ENCODE measurements around the gene SUV39H1.

SUV39H1 gene

DNA sequence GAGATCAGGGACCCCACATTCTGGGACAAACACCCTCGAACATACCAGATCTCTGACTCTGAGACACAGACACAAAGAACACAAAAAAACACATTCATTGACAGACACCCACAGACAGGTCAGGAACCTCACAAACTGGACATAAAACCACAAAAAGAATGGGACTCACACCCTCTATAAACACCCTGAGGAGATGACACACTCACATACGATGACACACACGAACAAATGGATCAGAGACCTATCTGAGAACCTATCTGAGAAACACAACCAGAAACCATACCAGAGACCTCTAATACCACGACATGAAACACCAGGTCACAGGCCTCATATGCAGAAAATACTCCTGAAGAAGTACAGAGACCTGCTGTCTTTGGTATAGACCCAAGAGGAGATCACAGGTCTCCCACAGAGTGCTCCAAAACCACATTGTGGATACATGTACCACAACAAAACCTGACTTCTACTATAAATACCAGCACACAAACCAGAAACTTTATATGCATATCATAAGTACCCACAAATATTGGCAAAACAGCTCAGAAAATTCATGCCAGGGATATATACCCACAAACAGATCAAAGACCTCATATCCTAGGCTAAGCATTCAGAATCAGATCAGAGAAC, 19.5 kb downstream of the SUV39H1 start:
- no peak for DNase-seq

DNA sequence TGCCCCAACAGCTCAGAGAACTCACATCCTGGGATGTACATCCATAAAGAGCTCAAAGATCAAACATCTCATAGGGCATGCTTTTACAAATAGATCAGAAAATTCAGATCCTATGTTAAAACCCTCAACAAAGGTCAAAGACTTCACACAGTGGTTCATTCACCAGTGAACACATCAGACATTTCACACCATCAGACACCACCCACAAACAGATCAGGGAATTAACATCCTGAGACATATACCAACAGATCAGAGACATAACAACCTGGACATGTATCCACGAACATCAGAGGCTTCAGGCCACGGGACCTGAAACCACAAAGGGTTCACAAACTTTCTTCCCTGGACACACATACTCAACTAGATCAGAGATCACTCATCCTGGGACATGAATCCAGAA, 23.4 kb downstream of the SUV39H1 start:
- DNase-seq, result no peak

DNA sequence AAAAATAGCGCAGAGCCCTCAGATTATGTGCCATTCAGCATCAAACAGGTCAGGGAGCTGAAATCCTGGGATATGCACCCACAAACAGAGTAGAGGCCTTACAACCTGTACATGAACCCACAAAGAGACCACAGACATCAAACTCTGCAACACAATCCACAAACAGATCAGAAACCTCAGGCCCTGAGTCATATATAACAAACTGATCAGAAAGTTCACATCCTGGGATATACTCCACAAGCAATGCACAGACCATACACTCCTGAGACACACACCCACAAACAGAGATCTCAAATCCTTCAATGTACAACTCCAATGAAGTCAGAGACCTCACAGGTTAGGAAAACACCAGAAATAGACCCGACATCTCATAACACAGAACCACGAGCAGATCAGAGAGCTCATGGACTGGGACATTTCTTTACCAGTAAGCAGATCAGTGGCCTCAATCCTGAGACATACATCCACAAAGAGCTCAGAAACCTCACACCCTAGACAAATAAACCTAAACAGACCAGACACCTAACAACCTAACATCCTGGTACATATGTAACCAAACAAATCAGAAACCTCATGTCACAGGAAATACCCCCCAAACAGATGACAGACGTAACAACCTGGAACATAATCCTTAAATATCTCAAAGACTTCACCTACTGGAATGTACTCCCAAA, 24.2 kb downstream of the SUV39H1 start:
- no peak for DNase-seq

DNA sequence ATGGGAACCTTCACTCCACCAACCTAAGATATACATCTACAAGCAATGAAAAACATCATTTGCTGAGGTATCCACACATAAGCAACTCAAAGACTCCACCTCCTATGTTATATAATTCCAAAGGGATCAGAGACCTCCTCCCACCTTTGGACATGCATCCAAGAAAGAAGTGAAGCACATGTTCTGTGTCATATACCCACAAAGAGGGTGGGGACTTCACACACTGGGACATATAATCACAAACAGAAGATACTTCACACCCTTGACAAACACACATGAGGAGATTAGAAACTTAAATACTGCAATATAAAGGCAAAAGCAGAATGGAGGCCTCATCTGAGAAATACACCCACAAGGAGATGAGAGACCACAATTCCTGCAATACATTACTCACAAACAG, 25.4 kb downstream of the SUV39H1 start:
- no peak for DNase-seq

DNA sequence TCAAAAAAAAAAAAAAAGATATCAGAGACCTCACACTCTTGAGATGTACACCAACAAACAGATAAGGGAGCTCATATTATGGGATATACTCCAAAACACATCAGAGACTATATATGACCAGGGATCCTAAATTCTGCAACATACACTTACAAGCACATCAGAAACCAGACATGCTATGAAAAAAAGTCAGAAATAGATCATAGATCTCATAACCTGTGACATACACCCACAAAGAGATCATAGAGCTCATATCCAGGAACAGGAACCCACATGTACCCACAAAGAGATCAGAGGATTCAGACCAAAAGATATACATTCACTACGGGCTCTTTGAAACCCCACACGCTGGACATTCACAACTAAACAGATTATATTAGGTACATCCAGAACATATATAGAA, 30.1 kb downstream of the SUV39H1 start:
- no peak for DNase-seq

DNA sequence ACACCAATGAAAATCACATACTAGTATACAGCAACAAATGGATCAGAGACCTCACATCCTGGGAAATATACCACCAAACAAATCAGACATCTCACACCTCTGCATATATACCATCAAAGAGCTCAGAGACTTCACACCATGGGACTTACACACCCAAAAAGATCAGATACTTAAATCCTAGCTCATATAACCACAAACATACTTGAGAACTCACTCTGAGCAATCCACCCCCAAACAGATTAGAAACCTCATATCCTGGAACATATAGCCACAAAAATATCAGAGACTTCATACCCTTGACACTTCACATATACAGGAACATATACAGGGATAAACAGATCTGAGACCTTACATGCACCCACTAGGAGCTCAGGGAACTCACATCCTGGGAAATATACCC, 32.1 kb downstream of the SUV39H1 start:
- DNase-seq, result no peak

DNA sequence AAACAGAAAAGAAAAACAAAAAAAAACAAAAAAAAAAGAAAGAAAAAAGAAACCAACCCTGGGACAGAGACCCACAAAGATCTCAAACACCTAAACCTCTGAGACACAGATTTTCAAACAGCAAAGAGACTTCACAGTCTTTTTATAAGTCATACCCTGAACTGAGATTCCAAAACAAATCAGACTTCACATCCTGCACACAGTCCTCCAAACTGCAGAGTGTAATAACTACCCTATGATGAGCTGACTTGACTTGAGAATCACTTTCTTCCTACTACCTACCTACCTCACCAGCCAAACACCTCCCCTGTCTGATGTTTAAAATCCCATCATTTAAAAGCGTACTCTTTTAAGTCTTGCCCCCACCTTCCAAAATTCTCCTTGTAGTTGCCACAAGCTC, 39.8 kb downstream of the SUV39H1 start:
- no peak for DNase-seq

DNA sequence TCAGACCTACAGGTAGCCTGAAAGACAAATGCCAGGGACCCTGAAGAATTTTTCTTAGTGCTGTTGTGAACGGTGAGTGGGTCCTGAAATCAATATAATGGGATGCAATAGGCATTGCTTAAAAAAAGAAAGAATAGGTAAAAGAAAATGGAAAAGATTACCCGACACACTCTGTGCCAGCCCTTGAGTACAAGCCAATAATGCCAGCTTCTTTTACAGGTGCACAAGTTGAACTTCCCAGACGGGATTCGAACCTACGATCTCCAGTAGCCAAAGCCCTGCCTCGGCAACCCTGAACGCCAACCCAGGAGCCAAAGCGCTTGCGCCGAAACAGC, 40.3 kb downstream of the SUV39H1 start:
- DNase-seq, result no peak

DNA sequence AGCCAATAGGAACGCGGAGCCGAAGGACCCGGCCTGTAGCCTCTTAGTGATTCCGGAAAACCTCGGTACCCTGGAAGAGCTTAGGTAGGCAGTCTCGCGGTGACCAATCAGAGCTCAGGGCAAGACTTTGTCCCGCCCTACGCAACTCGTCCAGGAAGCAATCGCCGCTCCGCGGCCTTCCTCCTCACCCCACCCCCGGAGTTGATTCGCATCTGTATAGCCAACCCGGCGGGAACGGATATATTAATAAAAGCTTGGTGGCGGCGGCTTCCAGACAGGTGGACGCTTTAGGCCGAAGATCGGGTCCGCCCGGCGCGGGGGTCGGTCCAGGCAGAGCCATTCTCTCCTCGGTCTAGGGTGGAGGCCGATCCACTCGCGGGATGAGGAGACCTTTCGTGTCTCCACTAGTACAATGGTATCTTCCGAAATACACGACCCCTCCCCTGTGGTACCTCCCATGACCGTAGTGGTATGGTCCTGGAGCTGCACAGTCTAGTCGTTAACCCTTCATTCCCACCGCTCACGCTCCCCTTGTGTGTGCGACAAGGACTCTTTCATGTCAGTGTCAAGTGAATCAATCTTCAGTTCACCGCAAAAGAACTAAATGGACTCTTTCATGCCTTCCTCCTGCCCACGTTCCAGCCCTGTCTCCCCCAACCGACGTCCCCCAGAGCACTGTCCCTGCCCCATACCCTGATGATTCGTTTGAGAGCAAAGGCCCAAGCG, 40.8 kb downstream of the SUV39H1 start:
- DNase-seq, result peak; percentile 58

DNA sequence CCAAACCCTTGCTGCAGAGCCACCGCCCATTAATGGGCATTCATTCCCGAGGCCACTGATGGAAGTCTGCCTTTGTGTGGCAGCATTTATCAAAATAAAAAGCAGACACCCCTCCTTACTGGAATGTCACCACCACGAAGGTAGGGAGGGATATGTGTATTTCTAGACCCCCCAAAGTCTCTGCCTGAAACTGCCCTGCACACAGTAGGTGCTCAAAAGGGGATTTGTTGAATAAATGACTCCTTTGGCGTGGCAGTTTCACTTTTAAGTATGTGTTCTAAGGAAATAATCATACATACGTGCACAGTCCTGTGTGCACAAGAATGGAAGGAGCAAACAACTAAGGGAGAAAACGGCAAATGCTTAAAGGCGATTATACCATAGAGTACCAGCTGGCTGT, 41.4 kb downstream of the SUV39H1 start:
- DNase-seq, result no peak

DNA sequence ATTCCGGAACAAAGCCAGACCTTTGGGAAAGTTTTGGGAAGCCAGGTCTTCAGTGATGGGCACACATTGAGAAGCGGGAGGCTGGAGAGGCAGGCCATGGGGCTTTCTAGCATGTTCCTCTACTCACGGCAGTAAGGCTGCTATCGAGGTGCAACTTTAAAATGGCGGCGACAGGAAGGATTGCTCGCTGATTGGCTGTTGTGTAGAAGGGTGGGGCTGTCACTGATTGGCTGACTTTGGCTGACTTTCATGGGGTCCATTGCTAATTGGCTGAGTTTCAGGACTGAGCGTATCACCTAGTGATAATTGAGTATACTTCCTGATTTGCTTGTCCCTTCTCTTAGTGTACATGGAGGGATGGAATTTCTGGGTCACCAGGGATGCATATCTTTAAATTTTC, 45.3 kb downstream of the SUV39H1 start:
- DNase-seq, result no peak

DNA sequence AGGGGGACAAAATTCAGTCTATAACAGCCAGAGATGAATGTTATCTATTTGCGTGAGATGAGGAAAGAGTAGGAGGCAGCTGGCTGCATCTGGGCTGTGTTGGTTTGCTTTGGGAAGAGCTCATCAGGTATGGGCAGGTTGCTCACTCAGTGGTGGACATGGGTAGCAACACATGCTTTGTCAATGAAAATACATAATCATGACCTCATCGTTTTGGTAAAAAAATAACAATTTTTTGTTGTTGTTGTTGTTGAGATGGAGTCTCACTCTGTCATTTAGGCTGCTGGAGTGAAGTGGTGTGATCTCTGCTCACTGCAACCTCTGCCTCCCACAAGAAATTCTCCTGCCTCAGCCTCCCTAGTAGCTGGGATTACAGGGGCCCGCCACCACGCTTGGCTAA, 48.7 kb downstream of the SUV39H1 start:
- no peak for DNase-seq

DNA sequence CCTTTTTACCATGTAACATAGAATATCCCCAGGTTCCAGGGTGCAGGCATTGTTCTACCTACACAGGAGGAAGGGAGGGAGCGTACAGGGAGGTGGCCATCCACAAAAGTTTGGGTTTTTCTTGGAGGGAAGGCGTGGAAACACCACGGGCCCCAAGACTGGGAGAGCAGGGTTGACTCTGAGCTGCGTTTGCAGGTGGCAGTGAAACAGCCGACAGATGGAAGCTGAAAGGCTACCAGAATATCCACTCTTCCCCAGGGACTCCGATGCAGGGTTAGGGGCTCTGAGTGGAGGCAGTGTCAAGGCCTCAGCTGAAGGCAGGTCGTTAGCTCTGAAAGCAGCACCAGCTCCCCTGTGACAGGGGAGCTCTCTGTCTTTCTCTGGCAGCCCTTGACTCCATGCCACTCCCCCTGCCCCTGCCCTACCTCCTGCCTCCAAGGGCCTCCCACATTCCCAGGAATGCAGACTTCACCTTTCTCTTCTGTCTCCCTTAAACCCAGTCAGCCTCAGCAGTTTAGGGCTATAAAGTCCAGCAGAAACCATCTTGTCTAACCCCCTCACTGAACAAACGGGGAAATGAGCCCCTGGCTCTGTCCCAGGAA, 51.0 kb downstream of the SUV39H1 start:
- DNase-seq, result no peak

DNA sequence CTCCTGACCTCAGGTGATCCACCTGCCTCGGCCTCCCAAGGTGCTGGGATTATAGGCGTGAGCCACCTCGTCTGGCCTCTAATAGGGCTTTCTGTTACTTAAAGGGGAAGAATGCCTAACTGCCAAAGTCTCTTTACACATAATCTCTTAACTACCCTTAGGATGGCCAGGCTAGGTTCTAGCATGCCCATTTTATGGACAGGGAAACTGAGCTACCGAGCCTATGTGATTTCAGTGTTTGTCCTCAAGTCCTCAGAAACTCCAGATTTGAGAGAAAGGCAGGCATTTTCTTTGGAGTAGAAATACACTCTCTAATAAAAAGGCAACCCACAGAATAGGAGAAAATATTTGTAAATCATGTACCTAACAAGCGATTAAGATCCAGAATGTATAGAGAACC, 52.6 kb downstream of the SUV39H1 start:
- DNase-seq, result no peak

DNA sequence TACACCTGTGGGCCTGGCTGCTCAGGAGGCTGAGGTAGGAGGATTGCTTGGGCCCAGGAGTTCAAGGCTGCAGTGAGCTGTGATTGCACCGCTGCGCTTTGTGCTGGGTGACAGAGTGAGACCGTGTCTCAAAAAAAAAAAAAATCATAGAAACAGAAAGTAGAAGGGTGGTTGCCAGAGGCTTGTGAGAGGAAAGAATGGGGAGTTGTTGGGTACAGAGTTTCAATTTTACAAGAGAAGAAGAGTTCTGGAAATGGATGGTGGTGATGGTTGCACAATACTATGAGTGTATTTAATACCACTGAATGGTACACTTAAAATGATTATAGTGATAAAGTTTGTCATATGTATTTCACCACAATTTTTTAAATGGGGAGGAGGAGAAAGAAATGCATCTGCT, 54.8 kb downstream of the SUV39H1 start:
- no peak for DNase-seq

DNA sequence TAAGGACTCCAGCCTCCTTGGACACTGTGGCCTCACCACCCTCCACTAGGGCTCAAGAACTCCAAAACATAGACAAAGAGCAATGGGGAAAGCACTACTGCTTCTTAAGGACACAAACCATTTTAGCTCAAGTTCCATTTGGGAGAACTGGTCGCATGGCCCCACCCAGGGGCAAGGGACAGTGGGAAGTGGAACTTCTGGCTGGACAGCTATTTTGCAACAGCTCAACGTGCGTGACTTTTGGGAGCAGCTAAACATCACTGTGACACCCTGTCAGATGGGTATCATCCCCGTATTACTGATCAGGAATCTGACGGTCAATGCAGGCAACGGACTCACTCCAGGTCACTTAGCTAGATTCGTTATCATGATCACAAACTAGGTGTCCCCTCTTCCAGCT, 56.0 kb downstream of the SUV39H1 start:
- no peak for DNase-seq

DNA sequence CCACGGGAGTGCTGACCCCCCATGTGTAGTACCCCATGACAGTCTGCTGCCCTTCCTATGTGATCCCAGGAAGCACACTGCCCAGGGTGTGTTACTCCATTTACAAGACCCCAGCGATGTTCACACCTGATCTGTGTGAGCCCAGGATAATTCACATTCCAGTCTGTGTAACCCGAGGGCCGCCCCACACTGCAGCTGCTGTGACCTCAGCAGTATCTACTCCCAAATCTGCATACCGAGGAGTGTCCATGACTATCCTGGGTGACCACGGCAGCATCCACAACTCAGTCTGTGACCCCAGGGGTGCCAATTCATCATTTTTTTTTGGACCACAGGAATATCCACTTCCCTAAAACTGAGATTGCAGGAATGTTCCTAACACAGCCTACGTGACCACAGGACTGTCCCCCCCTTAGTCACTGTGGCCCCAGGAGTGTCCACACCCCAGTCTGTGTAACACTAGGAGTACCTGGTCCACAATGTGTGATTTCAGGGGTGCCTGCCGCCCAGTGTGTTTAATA, 57.2 kb downstream of the SUV39H1 start:
- no peak for DNase-seq

DNA sequence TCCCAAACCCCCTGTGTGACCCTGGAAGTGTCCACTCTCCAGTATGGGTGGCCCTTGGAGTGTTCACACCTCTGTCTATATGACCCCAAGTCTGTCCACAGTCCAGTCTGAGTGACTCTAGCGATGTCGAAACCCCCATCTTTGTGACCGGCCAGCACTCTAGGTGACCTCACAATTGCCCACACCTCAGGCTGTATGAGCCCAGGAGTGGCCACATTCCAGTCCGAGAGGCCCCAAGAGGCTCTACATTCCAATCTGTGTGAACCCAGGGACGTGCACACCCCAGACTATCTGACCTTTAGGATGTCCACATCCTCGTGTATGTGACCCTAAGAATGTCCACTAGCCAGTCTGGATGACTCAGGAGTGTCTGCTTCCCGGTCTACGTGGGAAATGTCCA, 57.7 kb downstream of the SUV39H1 start:
- DNase-seq, result no peak
